ENCODE results near the gene RPL22. TPM values are rescaled to one million over a fixed set of nuclear protein-coding genes. Genes with fewer than 3 reads are reported as not detected.

RPL22 gene
- total RNA-seq, 1 experiment from 2014 or later: 309 TPM

DNA sequence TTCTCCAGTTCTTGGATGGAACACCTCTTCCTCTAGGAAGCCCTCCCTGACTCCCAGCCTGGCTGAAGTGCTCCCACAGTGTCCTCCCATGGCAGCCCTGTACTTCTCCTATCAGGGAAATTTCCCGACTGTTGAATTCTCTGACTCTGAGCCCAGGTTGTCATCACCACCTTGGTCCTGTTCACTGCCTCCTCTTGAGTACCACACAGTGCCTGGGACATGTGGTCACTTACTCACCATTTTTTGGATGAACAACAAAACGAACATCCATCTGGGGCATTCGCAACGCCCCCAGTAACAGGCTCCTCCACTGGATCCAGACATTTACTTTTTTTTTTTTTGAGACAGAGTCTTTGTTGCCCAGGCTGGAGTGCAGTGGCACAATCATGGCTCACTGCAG lies 56.7 kb downstream of the RPL22 start:
- H3K27me3 ChIP-seq (ENCODE audit: control insufficient read depth, insufficient read depth, low read length): no peaks in the 10 kb centered on the region
- no peak for TF ChIP-seq CTCF (IDR thresholded peaks at IDR 0.05)
- TF ChIP-seq SIN3A (IDR thresholded peaks at IDR 0.05; ENCODE audit: borderline replicate concordance, insufficient read depth, low read depth, low read length): no peak
- no peak for TF ChIP-seq TCF7L2 (IDR thresholded peaks at IDR 0.05; ENCODE audit: low read depth, low read length)
- TF ChIP-seq, protein P1, sequence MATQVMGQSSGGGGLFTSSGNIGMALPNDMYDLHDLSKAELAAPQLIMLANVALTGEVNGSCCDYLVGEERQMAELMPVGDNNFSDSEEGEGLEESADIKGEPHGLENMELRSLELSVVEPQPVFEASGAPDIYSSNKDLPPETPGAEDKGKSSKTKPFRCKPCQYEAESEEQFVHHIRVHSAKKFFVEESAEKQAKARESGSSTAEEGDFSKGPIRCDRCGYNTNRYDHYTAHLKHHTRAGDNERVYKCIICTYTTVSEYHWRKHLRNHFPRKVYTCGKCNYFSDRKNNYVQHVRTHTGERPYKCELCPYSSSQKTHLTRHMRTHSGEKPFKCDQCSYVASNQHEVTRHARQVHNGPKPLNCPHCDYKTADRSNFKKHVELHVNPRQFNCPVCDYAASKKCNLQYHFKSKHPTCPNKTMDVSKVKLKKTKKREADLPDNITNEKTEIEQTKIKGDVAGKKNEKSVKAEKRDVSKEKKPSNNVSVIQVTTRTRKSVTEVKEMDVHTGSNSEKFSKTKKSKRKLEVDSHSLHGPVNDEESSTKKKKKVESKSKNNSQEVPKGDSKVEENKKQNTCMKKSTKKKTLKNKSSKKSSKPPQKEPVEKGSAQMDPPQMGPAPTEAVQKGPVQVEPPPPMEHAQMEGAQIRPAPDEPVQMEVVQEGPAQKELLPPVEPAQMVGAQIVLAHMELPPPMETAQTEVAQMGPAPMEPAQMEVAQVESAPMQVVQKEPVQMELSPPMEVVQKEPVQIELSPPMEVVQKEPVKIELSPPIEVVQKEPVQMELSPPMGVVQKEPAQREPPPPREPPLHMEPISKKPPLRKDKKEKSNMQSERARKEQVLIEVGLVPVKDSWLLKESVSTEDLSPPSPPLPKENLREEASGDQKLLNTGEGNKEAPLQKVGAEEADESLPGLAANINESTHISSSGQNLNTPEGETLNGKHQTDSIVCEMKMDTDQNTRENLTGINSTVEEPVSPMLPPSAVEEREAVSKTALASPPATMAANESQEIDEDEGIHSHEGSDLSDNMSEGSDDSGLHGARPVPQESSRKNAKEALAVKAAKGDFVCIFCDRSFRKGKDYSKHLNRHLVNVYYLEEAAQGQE (IDR thresholded peaks at IDR 0.05; ENCODE audit: insufficient read depth in 1 of 2, low read depth in 2 of 2, low read length in 1 of 2): no peak
- no peak for TF ChIP-seq POLR2AphosphoS5 (IDR thresholded peaks at IDR 0.05; ENCODE audit: low read depth, low read length)
- H3K27ac ChIP-seq (ENCODE audit: low read length): no peak overlapping the region
- POLR2A ChIA-PET: no interaction called here
- peaks cover 4% of the 10 kb centered on the region; the same call in 1 of the 2 replicates for H3K36me3 ChIP-seq (ENCODE audit: control insufficient read depth, insufficient read depth, low read length)
- CTCF ChIA-PET: no interaction called here
- no peaks in the 10 kb centered on the region for H3K4me1 ChIP-seq (ENCODE audit: control insufficient read depth, insufficient read depth, low read length)
- no peak for ATAC-seq
- no peak for DNase-seq (ENCODE audit: low read depth, low spot score)
- in situ Hi-C loops (cut with HindIII; ENCODE audit: low pct_unique_long_range_greater_than_20kb, low sequenced_read_pairs): no loop called here
- H3K4me3 ChIP-seq (ENCODE audit: low read depth in 2 of 2, low read length in 2 of 2): no peak overlapping the region
- intact Hi-C loops (cut with micrococcal nuclease; ENCODE audit: unreplicated experiment): no loop called here
- BruUV-seq (replicated peaks): no TSS peak
- no peaks in the 10 kb centered on the region for H3K9me3 ChIP-seq (ENCODE audit: control insufficient read depth, insufficient read depth, low read depth, low read length)

GRCh38 chr1:6142036-6142621 lies 57.3 kb downstream of the RPL22 start:
- ATAC-seq (no peak), DNase-seq (ENCODE audit: low read depth, low spot score) (no peak)
- H3K4me1 ChIP-seq (ENCODE audit: control insufficient read depth, insufficient read depth, low read length): no peaks in the 10 kb centered on the region
- H3K4me3 ChIP-seq (ENCODE audit: low read depth in 2 of 2, low read length in 2 of 2): no peak overlapping the region
- H3K27ac ChIP-seq (ENCODE audit: low read length): no peak overlapping the region
- peaks cover 4% of the 10 kb centered on the region; the same call in 1 of the 2 replicates for H3K36me3 ChIP-seq (ENCODE audit: control insufficient read depth, insufficient read depth, low read length)
- H3K9me3 ChIP-seq (ENCODE audit: control insufficient read depth, insufficient read depth, low read depth, low read length): no peaks in the 10 kb centered on the region
- no TSS peak for BruUV-seq (replicated peaks)
- in situ Hi-C loops (cut with HindIII; ENCODE audit: low pct_unique_long_range_greater_than_20kb, low sequenced_read_pairs): no loop called here
- ChIA-PET CTCF (interaction anchor here (0.9 kb wide), 1 partner anchor 67 kb away, joined by 5 read pairs; no protein-coding TSS in a partner anchor), POLR2A (no interaction called here)
- TF ChIP-seq SIN3A (IDR thresholded peaks at IDR 0.05; ENCODE audit: borderline replicate concordance, insufficient read depth, low read depth, low read length): no peak
- no peak for TF ChIP-seq CTCF (IDR thresholded peaks at IDR 0.05)
- no peak for TF ChIP-seq TCF7L2 (IDR thresholded peaks at IDR 0.05; ENCODE audit: low read depth, low read length)
- TF ChIP-seq POLR2AphosphoS5 (IDR thresholded peaks at IDR 0.05; ENCODE audit: low read depth, low read length): no peak
- TF ChIP-seq, protein P1 (IDR thresholded peaks at IDR 0.05; ENCODE audit: insufficient read depth in 1 of 2, low read depth in 2 of 2, low read length in 1 of 2): no peak
- intact Hi-C loops (cut with micrococcal nuclease; ENCODE audit: unreplicated experiment): no loop called here
- H3K27me3 ChIP-seq (ENCODE audit: control insufficient read depth, insufficient read depth, low read length): no peaks in the 10 kb centered on the region

Measured in Panc1 (cell line).